ENCODE measurements around the gene PPP1R10.

PPP1R10 gene

GRCh38 chr6:30643656-30644055, 26.6 kb upstream of the PPP1R10 start:
- no peaks in the 10 kb centered on the region for H3K9me3 ChIP-seq (ENCODE audit: control insufficient read depth, insufficient read depth, low read length)
- no peaks in the 10 kb centered on the region for H3K4me1 ChIP-seq (ENCODE audit: insufficient read depth, low read length)
- peaks cover 5% of the 10 kb centered on the region; the same call in 1 of the 2 replicates for H3K36me3 ChIP-seq (ENCODE audit: insufficient read depth, low read length)
- no peak overlapping the region for H3K9ac ChIP-seq (ENCODE audit: low read depth, low read length)

GRCh38 chr6:30641048-30641447, 24.0 kb upstream of the PPP1R10 start:
- no peaks in the 10 kb centered on the region for H3K4me1 ChIP-seq (ENCODE audit: insufficient read depth, low read length)
- H3K36me3 ChIP-seq (ENCODE audit: insufficient read depth, low read length) = peaks cover 5% of the 10 kb centered on the region; the same call in 1 of the 2 replicates
- no peak overlapping the region for H3K9ac ChIP-seq (ENCODE audit: low read depth, low read length)
- H3K9me3 ChIP-seq (ENCODE audit: control insufficient read depth, insufficient read depth, low read length) = no peaks in the 10 kb centered on the region

GRCh38 chr6:30640481-30640880, 23.4 kb upstream of the PPP1R10 start:
- peaks cover 9% of the 10 kb centered on the region; the same call in 1 of the 2 replicates for H3K36me3 ChIP-seq (ENCODE audit: insufficient read depth, low read length)
- H3K4me1 ChIP-seq (ENCODE audit: insufficient read depth, low read length) = no peaks in the 10 kb centered on the region
- no peaks in the 10 kb centered on the region for H3K9me3 ChIP-seq (ENCODE audit: control insufficient read depth, insufficient read depth, low read length)
- H3K9ac ChIP-seq (ENCODE audit: low read depth, low read length) = no peak overlapping the region

- Histone ChIP-seq H3K4me1 (ENCODE audit: insufficient read depth, low read length) (no peaks in the 10 kb centered on the region), H3K36me3 (ENCODE audit: insufficient read depth, low read length) (peaks cover 6% of the 10 kb centered on the region; the same call in 1 of the 2 replicates)
These were observed 18.8 kb upstream of the PPP1R10 start for GRCh38 chr6:30635834-30636233.

GRCh38 chr6:30626484-30627366, 9.7 kb upstream of the PPP1R10 start, which contains the start of gene ATAT1:
Gene ATAT1, plus strand, starts transcription at chr6:30626874.
- Histone ChIP-seq H3K36me3 (ENCODE audit: insufficient read depth, low read length) (peaks cover 22% of the 10 kb centered on the region), H3K9me3 (ENCODE audit: control insufficient read depth, insufficient read depth, low read length) (no peaks in the 10 kb centered on the region), H3K9ac (ENCODE audit: low read depth, low read length) (peak within 1 kb of the TSS; percentile 93), H3K4me1 (ENCODE audit: insufficient read depth, low read length) (no peaks in the 10 kb centered on the region)

More at GRCh38 chr6:30635834-30636233, 18.8 kb upstream of the PPP1R10 start:
- Histone ChIP-seq H3K9me3 (ENCODE audit: control insufficient read depth, insufficient read depth, low read length) (no peaks in the 10 kb centered on the region), H3K9ac (ENCODE audit: low read depth, low read length) (no peak overlapping the region)

- H3K36me3 ChIP-seq (ENCODE audit: insufficient read depth, low read length) = peaks cover 20% of the 10 kb centered on the region
- H3K9ac ChIP-seq (ENCODE audit: low read depth, low read length) = no peak overlapping the region
- no peaks in the 10 kb centered on the region for H3K9me3 ChIP-seq (ENCODE audit: control insufficient read depth, insufficient read depth, low read length)
- H3K4me1 ChIP-seq (ENCODE audit: insufficient read depth, low read length) = no peaks in the 10 kb centered on the region
These were observed 8.5 kb upstream of the PPP1R10 start for GRCh38 chr6:30625511-30625910.

- peaks cover 25% of the 10 kb centered on the region for H3K36me3 ChIP-seq (ENCODE audit: insufficient read depth, low read length)
- H3K9ac ChIP-seq (ENCODE audit: low read depth, low read length) = no peak overlapping the region
- H3K9me3 ChIP-seq (ENCODE audit: control insufficient read depth, insufficient read depth, low read length) = no peaks in the 10 kb centered on the region
- H3K4me1 ChIP-seq (ENCODE audit: insufficient read depth, low read length) = peaks cover under 1% of the 10 kb centered on the region; the same call in 1 of the 2 replicates
These were observed 2.5 kb upstream of the PPP1R10 start for GRCh38 chr6:30619561-30619960.

- Histone ChIP-seq H3K36me3 (ENCODE audit: insufficient read depth, low read length) (peaks cover 22% of the 10 kb centered on the region), H3K9ac (ENCODE audit: low read depth, low read length) (peak overlapping the region; percentile 69), H3K4me1 (ENCODE audit: insufficient read depth, low read length) (peaks cover 6% of the 10 kb centered on the region; the same call in 1 of the 2 replicates), H3K9me3 (ENCODE audit: control insufficient read depth, insufficient read depth, low read length) (no peaks in the 10 kb centered on the region)
These were observed 1.3 kb upstream of the PPP1R10 start for GRCh38 chr6:30618270-30618797.

- Histone ChIP-seq H3K36me3 (ENCODE audit: insufficient read depth, low read length) (peaks cover 19% of the 10 kb centered on the region), H3K9ac (ENCODE audit: low read depth, low read length) (peak within 1 kb of the TSS; percentile 99), H3K9me3 (ENCODE audit: control insufficient read depth, insufficient read depth, low read length) (no peaks in the 10 kb centered on the region), H3K4me1 (ENCODE audit: insufficient read depth, low read length) (peaks cover 6% of the 10 kb centered on the region; the same call in 1 of the 2 replicates)
These were observed 674 bp upstream of the PPP1R10 start, which contains the start of gene MRPS18B for GRCh38 chr6:30617565-30618269. Gene MRPS18B, plus strand, starts transcription at chr6:30617840. Its CDS starts 26 bp downstream, at chr6:30617866.

GRCh38 chr6:30615958-30616810, 859 bp downstream of the PPP1R10 start:
- H3K4me1 ChIP-seq (ENCODE audit: insufficient read depth, low read length) = peaks cover 6% of the 10 kb centered on the region; the same call in 1 of the 2 replicates

GRCh38 chr6:30615219-30615957, 1.7 kb downstream of the PPP1R10 start:
- Histone ChIP-seq H3K4me1 (ENCODE audit: insufficient read depth, low read length) (peaks cover 6% of the 10 kb centered on the region; the same call in 1 of the 2 replicates), H3K9me3 (ENCODE audit: control insufficient read depth, insufficient read depth, low read length) (no peaks in the 10 kb centered on the region), H3K9ac (ENCODE audit: low read depth, low read length) (peak overlapping the region; percentile 99), H3K36me3 (ENCODE audit: insufficient read depth, low read length) (peaks cover 21% of the 10 kb centered on the region)

More at GRCh38 chr6:30615958-30616810, 859 bp downstream of the PPP1R10 start:
- no peaks in the 10 kb centered on the region for H3K9me3 ChIP-seq (ENCODE audit: control insufficient read depth, insufficient read depth, low read length)
- peak overlapping the region; percentile 99 for H3K9ac ChIP-seq (ENCODE audit: low read depth, low read length)
- peaks cover 17% of the 10 kb centered on the region for H3K36me3 ChIP-seq (ENCODE audit: insufficient read depth, low read length)

- H3K36me3 ChIP-seq (ENCODE audit: insufficient read depth, low read length) = peaks cover 25% of the 10 kb centered on the region
- peaks cover 6% of the 10 kb centered on the region; the same call in 1 of the 2 replicates for H3K4me1 ChIP-seq (ENCODE audit: insufficient read depth, low read length)
- no peaks in the 10 kb centered on the region for H3K9me3 ChIP-seq (ENCODE audit: control insufficient read depth, insufficient read depth, low read length)
- peak overlapping the region; percentile 99 for H3K9ac ChIP-seq (ENCODE audit: low read depth, low read length)
These were observed 2.2 kb downstream of the PPP1R10 start for GRCh38 chr6:30614843-30615218.

Measured in ES-I3 (cell line).